Activated T-cell treated with anti-CD3 and anti-CD28 coated beads, Interleukin-2, amount 50 U/mL, for 1 hour (primary cell): ENCODE results near the gene ATP5F1D.
"Not testable (repeated sequence)": the region's sequence is repeated elsewhere in the genome, so short reads cannot be mapped to it uniquely, and the experiment has no call there.

Experiments used
- DNase-seq: peaks from one replicate; pipeline ENCODE4 v3.0.0-alpha.2; 2020

Gene ATP5F1D

GRCh38 chr19:1241417-1242095, at the start of gene ATP5F1D:
Gene ATP5F1D, plus strand, starts transcription at chr19:1241751. Its CDS starts 100 bp downstream, at chr19:1241851.
- DNase-seq, result peak; percentile 94

GRCh38 chr19:1199531-1199930, 42.0 kb upstream of the ATP5F1D start:
- DNase-seq, result no peak

GRCh38 chr19:1200614-1201013, 40.9 kb upstream of the ATP5F1D start:
- DNase-seq, result not testable (repeated sequence)

GRCh38 chr19:1205114-1206099, 36.1 kb upstream of the ATP5F1D start, which contains the start of gene STK11:
Gene STK11, plus strand, starts transcription at chr19:1205778. Its CDS starts 1,136 bp downstream, at chr19:1206914.
- peak; percentile 100 for DNase-seq

- peak; percentile 29 for DNase-seq
Observed at GRCh38 chr19:1206150-1206863, 35.2 kb upstream of the ATP5F1D start.

- peak; percentile 47 for DNase-seq
Observed at GRCh38 chr19:1206864-1207450, 34.6 kb upstream of the ATP5F1D start.

GRCh38 chr19:1208830-1209229, 32.7 kb upstream of the ATP5F1D start:
- not testable (repeated sequence) for DNase-seq

GRCh38 chr19:1210227-1210538, 31.4 kb upstream of the ATP5F1D start:
- no peak for DNase-seq

GRCh38 chr19:1211494-1212234, 29.9 kb upstream of the ATP5F1D start:
- no peak for DNase-seq

- peak; percentile 52 for DNase-seq
Observed at GRCh38 chr19:1213391-1214286, 27.9 kb upstream of the ATP5F1D start.

- no peak for DNase-seq
Observed at GRCh38 chr19:1214299-1214861, 27.2 kb upstream of the ATP5F1D start.

- no peak for DNase-seq
Observed at GRCh38 chr19:1214862-1215731, 26.5 kb upstream of the ATP5F1D start.

- no peak for DNase-seq
Observed at GRCh38 chr19:1216756-1217155, 24.8 kb upstream of the ATP5F1D start.

- no peak for DNase-seq
Observed at GRCh38 chr19:1217366-1217765, 24.2 kb upstream of the ATP5F1D start.

- no peak for DNase-seq
Observed at GRCh38 chr19:1218751-1219567, 22.6 kb upstream of the ATP5F1D start.

- DNase-seq, result no peak
Observed at GRCh38 chr19:1219786-1220476, 21.6 kb upstream of the ATP5F1D start.

- no peak for DNase-seq
Observed at GRCh38 chr19:1220477-1220930, 21.0 kb upstream of the ATP5F1D start.
